Measurements from ENCODE around the gene TAF6L. TPM values are rescaled to one million over a fixed set of nuclear protein-coding genes. Genes with fewer than 3 reads are reported as not detected.

TAF6L gene
- total RNA-seq, 1 donor from 2014 or later, result 31.0 TPM

GRCh38 chr11:62752177-62752785 lies 18.9 kb upstream of the TAF6L start:
- Mint-ChIP-seq H3K9me3 (ENCODE audit: unreplicated experiment) (no peaks in the 10 kb centered on the region), H3K36me3 (ENCODE audit: low read depth, unreplicated experiment) (peaks cover 4% of the 10 kb centered on the region), H3K4me1 (ENCODE audit: unreplicated experiment) (peaks cover 7% of the 10 kb centered on the region), H3K4me3 (ENCODE audit: unreplicated experiment) (no peak overlapping the region), H3K27me3 (ENCODE audit: unreplicated experiment) (peaks cover 8% of the 10 kb centered on the region), H3K27ac (ENCODE audit: unreplicated experiment) (no peak overlapping the region)
- no peak for DNase-seq (ENCODE audit: low spot score)
- no peak for TF ChIP-seq CTCF (IDR thresholded peaks at IDR 0.05; ENCODE audit: unreplicated experiment)

DNA sequence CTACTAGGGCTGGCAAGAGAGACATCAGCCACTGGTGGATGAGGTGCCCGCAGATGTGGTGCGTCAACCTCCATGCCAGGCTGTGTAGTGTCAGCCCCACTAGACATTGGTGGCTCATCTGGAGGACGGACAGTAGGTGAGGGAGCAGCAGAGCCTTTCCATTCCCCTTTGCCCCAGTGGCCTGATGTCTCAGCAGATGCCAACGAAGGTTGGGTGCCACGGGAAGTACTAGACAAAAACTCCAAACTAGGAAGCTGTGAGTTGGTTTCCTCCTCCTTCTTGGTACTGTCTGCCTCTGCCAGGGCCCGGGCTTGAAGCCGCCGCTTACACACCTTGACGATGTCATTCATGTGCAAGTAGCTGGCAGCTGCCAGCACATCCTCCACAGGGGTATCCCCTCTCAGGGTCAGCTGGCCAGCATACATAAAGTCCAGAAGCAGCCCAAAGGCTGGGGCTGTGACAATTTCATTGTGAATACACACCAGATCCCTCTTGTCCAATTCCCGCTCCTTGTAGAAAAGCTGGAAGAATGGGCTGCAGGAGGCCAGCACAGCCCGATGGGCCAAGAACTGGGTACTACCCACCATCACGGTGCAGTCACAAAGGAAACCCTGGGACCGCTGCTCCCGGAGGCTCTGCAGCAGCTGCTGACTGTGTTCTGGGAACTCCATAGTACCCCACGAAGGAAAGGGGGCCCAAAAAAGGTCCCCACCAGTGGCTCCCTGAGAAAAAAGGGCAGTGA lies 18.0 kb upstream of the TAF6L start:
- no peak for TF ChIP-seq CTCF (IDR thresholded peaks at IDR 0.05; ENCODE audit: unreplicated experiment)
- no peak overlapping the region for H3K27ac Mint-ChIP-seq (ENCODE audit: unreplicated experiment)
- H3K4me1 Mint-ChIP-seq (ENCODE audit: unreplicated experiment), result peaks cover 10% of the 10 kb centered on the region
- DNase-seq (ENCODE audit: low spot score), result no peak
- no peaks in the 10 kb centered on the region for H3K9me3 Mint-ChIP-seq (ENCODE audit: unreplicated experiment)
- peak overlapping the region; percentile 97 for H3K4me3 Mint-ChIP-seq (ENCODE audit: unreplicated experiment)
- peaks cover 4% of the 10 kb centered on the region for H3K36me3 Mint-ChIP-seq (ENCODE audit: low read depth, unreplicated experiment)
- H3K27me3 Mint-ChIP-seq (ENCODE audit: unreplicated experiment), result peaks cover 9% of the 10 kb centered on the region

GRCh38 chr11:62753736-62754603 lies 17.2 kb upstream of the TAF6L start, which contains the start of gene ZBTB3:
TSS of gene ZBTB3 (minus strand) at chr11:62754160. CDS start at chr11:62753664, 496 bp downstream.
- Mint-ChIP-seq H3K4me1 (ENCODE audit: unreplicated experiment) (peaks cover 12% of the 10 kb centered on the region), H3K27ac (ENCODE audit: unreplicated experiment) (peak within 1 kb of the TSS; percentile 92), H3K4me3 (ENCODE audit: unreplicated experiment) (peak within 1 kb of the TSS; percentile 97), H3K36me3 (ENCODE audit: low read depth, unreplicated experiment) (peaks cover 2% of the 10 kb centered on the region), H3K9me3 (ENCODE audit: unreplicated experiment) (no peaks in the 10 kb centered on the region), H3K27me3 (ENCODE audit: unreplicated experiment) (peaks cover 9% of the 10 kb centered on the region)
- TF ChIP-seq CTCF (IDR thresholded peaks at IDR 0.05; ENCODE audit: unreplicated experiment), result no peak
- peak; percentile 90 for DNase-seq (ENCODE audit: low spot score)

DNA sequence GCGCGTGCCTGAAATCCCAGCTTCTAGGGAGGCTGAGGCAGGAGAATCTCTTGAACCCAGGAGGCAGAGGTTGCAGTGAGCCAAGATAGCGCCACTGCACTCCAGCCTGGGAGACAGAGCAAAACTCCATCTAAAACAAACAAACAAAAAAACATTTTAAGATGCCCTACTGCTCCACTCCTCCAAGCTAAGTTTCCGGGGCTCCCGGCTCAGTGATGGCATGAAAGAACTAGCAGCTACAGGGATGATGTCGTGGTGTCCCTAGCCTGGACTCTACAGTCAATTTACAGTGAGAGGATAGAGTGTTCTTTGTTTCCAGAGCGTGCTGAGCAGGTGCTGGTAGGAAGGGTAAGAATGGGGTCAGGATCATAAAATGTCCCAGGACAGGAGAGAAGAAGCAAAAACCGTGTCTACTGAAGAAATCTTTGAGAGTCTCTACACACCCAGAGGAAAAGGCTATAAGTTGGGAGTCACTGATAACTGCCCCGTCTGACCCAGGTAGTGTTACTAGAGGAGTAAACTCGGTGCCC lies 16.0 kb upstream of the TAF6L start:
- TF ChIP-seq CTCF (IDR thresholded peaks at IDR 0.05; ENCODE audit: unreplicated experiment), result no peak
- Mint-ChIP-seq H3K36me3 (ENCODE audit: low read depth, unreplicated experiment) (no peaks in the 10 kb centered on the region), H3K4me1 (ENCODE audit: unreplicated experiment) (peaks cover 12% of the 10 kb centered on the region), H3K9me3 (ENCODE audit: unreplicated experiment) (no peaks in the 10 kb centered on the region), H3K4me3 (ENCODE audit: unreplicated experiment) (peak overlapping the region; percentile 53), H3K27me3 (ENCODE audit: unreplicated experiment) (peaks cover 9% of the 10 kb centered on the region), H3K27ac (ENCODE audit: unreplicated experiment) (peak overlapping the region; percentile 52)
- DNase-seq (ENCODE audit: low spot score), result no peak

Measured in endothelial cell (in vitro differentiated cells).